Liver (tissue), 9 donors: ENCODE results near the gene AGA. TPM values are rescaled to one million over a fixed set of nuclear protein-coding genes. Genes with fewer than 3 reads are reported as not detected.

Experiments
- DNase-seq: peaks from one replicate; pipeline ENCODE4 v3.0.0-alpha.2; 2017; ENCODE audit warnings: low spot score
- H3K27ac ChIP-seq, 2 donors: one replicate each; pipeline ENCODE4 v1.7.0; 2013; ENCODE audit warnings: inconsistent platforms in 2 of 2, low read length in 2 of 2, control low read depth in 1 of 2, low read depth in 1 of 2, mild to moderate bottlenecking in 1 of 2
- H3K27me3 ChIP-seq, 4 donors: one replicate each; pipeline versions ENCODE4 v1.6.1 to v1.7.0; 2013; ENCODE audit warnings: low read length in 3 of 4, inconsistent platforms in 1 of 4, mild to moderate bottlenecking in 1 of 4, moderate library complexity in 1 of 4; ENCODE audit not compliant: control insufficient read depth in 4 of 4, insufficient read depth in 4 of 4
- H3K36me3 ChIP-seq, 4 donors: one replicate each; pipeline versions ENCODE4 v1.6.1 to v1.7.0; 2013; ENCODE audit warnings: low read length in 3 of 4, mild to moderate bottlenecking in 3 of 4, low read depth in 1 of 4, moderate library complexity in 1 of 4; ENCODE audit not compliant: control insufficient read depth in 4 of 4, insufficient read depth in 3 of 4
- H3K4me1 ChIP-seq, 4 donors: one replicate each; pipeline versions ENCODE4 v1.6.1 to v1.7.0; 2013; ENCODE audit warnings: low read length in 3 of 4, mild to moderate bottlenecking in 3 of 4, moderate library complexity in 1 of 4; ENCODE audit not compliant: control insufficient read depth in 4 of 4, insufficient read depth in 4 of 4
- H3K4me3 ChIP-seq, 3 donors: one replicate each; pipeline versions ENCODE4 v1.6.1 to v1.7.0; 2013; ENCODE audit warnings: low read length in 3 of 3, control low read depth in 1 of 3, low read depth in 1 of 3, mild to moderate bottlenecking in 1 of 3
- H3K9ac ChIP-seq, 2 donors: one replicate each; pipeline ENCODE4 v1.7.0; 2013; ENCODE audit warnings: low read length in 2 of 2, mild to moderate bottlenecking in 2 of 2, moderate library complexity in 2 of 2, control low read depth in 1 of 2, low read depth in 1 of 2
- H3K9me3 ChIP-seq, 4 donors: one replicate each; pipeline versions ENCODE4 v1.6.1 to v1.7.0; 2013; ENCODE audit warnings: low read length in 3 of 4; ENCODE audit not compliant: control insufficient read depth in 4 of 4
- EGR1 ChIP-seq, 2 donors: IDR thresholded peaks; 2 replicates each; pipeline ENCODE4 v1.6.1; 2016 to 2018; ENCODE audit warnings: antibody characterized with exemption in 2 of 2, low read depth in 2 of 2
- FOXA2 ChIP-seq: IDR thresholded peaks from 2 replicates; pipeline ENCODE4 v1.6.1; 2016; ENCODE audit warnings: antibody characterized with exemption
- HNF4G ChIP-seq: IDR thresholded peaks from 2 replicates; pipeline ENCODE4 v1.6.1; 2016; ENCODE audit warnings: antibody characterized with exemption
- JUND ChIP-seq, 2 donors: IDR thresholded peaks; 2 replicates each; pipeline ENCODE4 v1.6.1; 2016; ENCODE audit warnings: antibody characterized with exemption in 2 of 2
- MAX ChIP-seq: IDR thresholded peaks from 2 replicates; pipeline ENCODE4 v1.6.1; 2016; ENCODE audit warnings: antibody characterized with exemption
- NR2F2 ChIP-seq: IDR thresholded peaks from 2 replicates; pipeline ENCODE4 v1.6.1; 2016; ENCODE audit warnings: antibody characterized with exemption
- RAD21 ChIP-seq, 2 donors: IDR thresholded peaks; 2 replicates each; pipeline ENCODE4 v1.6.1; 2016; ENCODE audit warnings: antibody characterized with exemption in 2 of 2, mild to moderate bottlenecking in 2 of 2
- RXRA ChIP-seq, 2 donors: IDR thresholded peaks; 2 replicates each; pipeline ENCODE4 v1.6.1; 2017 to 2018; ENCODE audit warnings: antibody characterized with exemption in 2 of 2, mild to moderate bottlenecking in 1 of 2
- SP1 ChIP-seq: IDR thresholded peaks from 2 replicates; pipeline ENCODE4 v1.6.1; 2018; ENCODE audit warnings: antibody characterized with exemption, mild to moderate bottlenecking
- TAF1 ChIP-seq: conservative IDR thresholded peaks from 2 replicates; pipeline ENCODE4 v1.6.1; 2016; ENCODE audit warnings: antibody characterized with exemption, mild to moderate bottlenecking
- YY1 ChIP-seq: IDR thresholded peaks from 2 replicates; pipeline ENCODE4 v1.6.1; 2016; ENCODE audit warnings: antibody characterized with exemption, mild to moderate bottlenecking
- WGBS: extraction: QIAGEN DNeasy Blood & Tissue Kit; methylation state at CpG from one replicate; pipeline ENCODE4 v1.1.7; 2013; 5-methylcytosine and 5-hydroxymethylcytosine counted together
- polyA plus RNA-seq, 2 donors: library from polyadenylated mRNA; stranded (reverse) in 1 of 2; unstranded in 1 of 2; fragments of 200-250 nt in 1 of 2; fragments of >200 nt in 1 of 2; fragmentation: Nextera tagmentation in 1 of 2; extraction: Ambion mirVana in 1 of 2; gene quantifications; one replicate each; pipeline versions ENCODE4 v1.2.1 to v1.2.3, GENCODE V29; 2013 to 2015
- total RNA-seq, 2 donors: library from RNA; depleted of rRNA; stranded (reverse); fragments of >200 nt; gene quantifications; one replicate each; pipeline ENCODE4 v1.2.3, GENCODE V29; 2014
- TF ChIP-seq, protein P1 (sequence below): IDR thresholded peaks from 2 replicates; pipeline ENCODE4 v1.6.1; 2016; ENCODE audit warnings: antibody characterized with exemption
- TF ChIP-seq, protein P2 (sequence below): IDR thresholded peaks from 2 replicates; pipeline ENCODE4 v1.6.1; 2016; ENCODE audit warnings: antibody characterized with exemption
- TF ChIP-seq, protein P3 (sequence below): IDR thresholded peaks from 2 replicates; pipeline ENCODE4 v1.6.1; 2016; ENCODE audit warnings: antibody characterized with exemption, mild to moderate bottlenecking
- donor health status: healthy.
- donor health status: healthy.
- donor health status: healthy.
- donor health status: healthy.
- donor health status: healthy.

AGA gene
- total and polyA plus RNA-seq, 4 donors: 12.9 to 38.4 (median 35.6) TPM

GRCh38 chr4:177480795-177481194, 38.6 kb upstream of the AGA start:
- no peak overlapping the region for H3K4me3 ChIP-seq
- H3K4me1 ChIP-seq: no peaks in the 10 kb centered on the region
- H3K27ac ChIP-seq: no peak overlapping the region
- TF ChIP-seq RXRA (IDR thresholded peaks at IDR 0.05) (no peak), EGR1 (IDR thresholded peaks at IDR 0.05; ENCODE audit: low read depth in 2 of 2) (no peak)
- no peak overlapping the region for H3K9ac ChIP-seq
- H3K27me3 ChIP-seq: no peaks in the 10 kb centered on the region
- no peaks in the 10 kb centered on the region for H3K36me3 ChIP-seq
- WGBS: 95% methylated on average over 2 of the region's 2 CpGs
- H3K9me3 ChIP-seq: no peaks in the 10 kb centered on the region
- DNase-seq: no peak

GRCh38 chr4:177479063-177479462, 36.8 kb upstream of the AGA start:
- Histone ChIP-seq H3K9me3 (no peaks in the 10 kb centered on the region), H3K4me1 (no peaks in the 10 kb centered on the region), H3K4me3 (no peak overlapping the region), H3K27me3 (no peaks in the 10 kb centered on the region), H3K9ac (no peak overlapping the region), H3K27ac (no peak overlapping the region), H3K36me3 (no peaks in the 10 kb centered on the region)
- TF ChIP-seq RXRA (IDR thresholded peaks at IDR 0.05) (no peak), JUND (IDR thresholded peaks at IDR 0.05) (no peak), EGR1 (IDR thresholded peaks at IDR 0.05; ENCODE audit: low read depth in 2 of 2) (no peak), NR2F2 (no peak), HNF4G (no peak), YY1 (no peak)
- TF ChIP-seq, protein P1, sequence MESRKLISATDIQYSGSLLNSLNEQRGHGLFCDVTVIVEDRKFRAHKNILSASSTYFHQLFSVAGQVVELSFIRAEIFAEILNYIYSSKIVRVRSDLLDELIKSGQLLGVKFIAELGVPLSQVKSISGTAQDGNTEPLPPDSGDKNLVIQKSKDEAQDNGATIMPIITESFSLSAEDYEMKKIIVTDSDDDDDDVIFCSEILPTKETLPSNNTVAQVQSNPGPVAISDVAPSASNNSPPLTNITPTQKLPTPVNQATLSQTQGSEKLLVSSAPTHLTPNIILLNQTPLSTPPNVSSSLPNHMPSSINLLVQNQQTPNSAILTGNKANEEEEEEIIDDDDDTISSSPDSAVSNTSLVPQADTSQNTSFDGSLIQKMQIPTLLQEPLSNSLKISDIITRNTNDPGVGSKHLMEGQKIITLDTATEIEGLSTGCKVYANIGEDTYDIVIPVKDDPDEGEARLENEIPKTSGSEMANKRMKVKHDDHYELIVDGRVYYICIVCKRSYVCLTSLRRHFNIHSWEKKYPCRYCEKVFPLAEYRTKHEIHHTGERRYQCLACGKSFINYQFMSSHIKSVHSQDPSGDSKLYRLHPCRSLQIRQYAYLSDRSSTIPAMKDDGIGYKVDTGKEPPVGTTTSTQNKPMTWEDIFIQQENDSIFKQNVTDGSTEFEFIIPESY: no peak
- no peak for DNase-seq
- WGBS: 73% methylated on average over 4 of the region's 4 CpGs

GRCh38 chr4:177478496-177478895, 36.3 kb upstream of the AGA start:
- Histone ChIP-seq H3K4me3 (no peak overlapping the region), H3K36me3 (no peaks in the 10 kb centered on the region), H3K27ac (no peak overlapping the region), H3K9ac (no peak overlapping the region), H3K9me3 (no peaks in the 10 kb centered on the region), H3K4me1 (no peaks in the 10 kb centered on the region), H3K27me3 (no peaks in the 10 kb centered on the region)
- no peak for DNase-seq
- WGBS: 75% methylated on average over 2 of the region's 2 CpGs
- no peak for TF ChIP-seq SP1
- TF ChIP-seq FOXA2: no peak
- TF ChIP-seq, protein P1: no peak

DNA sequence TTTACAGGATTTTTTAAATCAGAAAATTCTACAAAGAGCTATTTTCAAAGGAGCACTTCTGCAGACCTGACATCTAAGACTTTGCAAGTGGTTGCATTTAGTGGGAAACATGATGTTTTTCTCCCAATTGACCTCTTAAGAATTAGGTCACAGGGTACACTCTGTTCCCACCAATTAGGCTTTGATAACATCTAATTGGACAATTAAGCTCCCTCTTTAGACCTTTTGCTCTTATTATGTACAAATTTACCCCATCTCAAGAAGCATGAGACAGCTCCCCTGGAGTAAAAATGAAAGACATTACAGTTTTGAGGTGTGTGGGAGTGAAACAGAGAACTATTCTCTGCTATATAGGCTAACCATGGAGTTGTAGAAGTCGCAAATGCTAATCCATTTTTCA, 31.8 kb upstream of the AGA start:
- no peak overlapping the region for H3K27ac ChIP-seq
- DNase-seq: no peak
- no peaks in the 10 kb centered on the region for H3K36me3 ChIP-seq
- TF ChIP-seq MAX (no peak), RAD21 (IDR thresholded peaks at IDR 0.05) (no peak), RXRA (IDR thresholded peaks at IDR 0.05) (no peak), TAF1 (no peak), HNF4G (no peak), YY1 (no peak), EGR1 (IDR thresholded peaks at IDR 0.05; ENCODE audit: low read depth in 2 of 2) (no peak), SP1 (no peak), FOXA2 (no peak), JUND (IDR thresholded peaks at IDR 0.05) (no peak)
- TF ChIP-seq, protein P2, sequence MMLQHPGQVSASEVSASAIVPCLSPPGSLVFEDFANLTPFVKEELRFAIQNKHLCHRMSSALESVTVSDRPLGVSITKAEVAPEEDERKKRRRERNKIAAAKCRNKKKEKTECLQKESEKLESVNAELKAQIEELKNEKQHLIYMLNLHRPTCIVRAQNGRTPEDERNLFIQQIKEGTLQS: no peak
- TF ChIP-seq, protein P3, sequence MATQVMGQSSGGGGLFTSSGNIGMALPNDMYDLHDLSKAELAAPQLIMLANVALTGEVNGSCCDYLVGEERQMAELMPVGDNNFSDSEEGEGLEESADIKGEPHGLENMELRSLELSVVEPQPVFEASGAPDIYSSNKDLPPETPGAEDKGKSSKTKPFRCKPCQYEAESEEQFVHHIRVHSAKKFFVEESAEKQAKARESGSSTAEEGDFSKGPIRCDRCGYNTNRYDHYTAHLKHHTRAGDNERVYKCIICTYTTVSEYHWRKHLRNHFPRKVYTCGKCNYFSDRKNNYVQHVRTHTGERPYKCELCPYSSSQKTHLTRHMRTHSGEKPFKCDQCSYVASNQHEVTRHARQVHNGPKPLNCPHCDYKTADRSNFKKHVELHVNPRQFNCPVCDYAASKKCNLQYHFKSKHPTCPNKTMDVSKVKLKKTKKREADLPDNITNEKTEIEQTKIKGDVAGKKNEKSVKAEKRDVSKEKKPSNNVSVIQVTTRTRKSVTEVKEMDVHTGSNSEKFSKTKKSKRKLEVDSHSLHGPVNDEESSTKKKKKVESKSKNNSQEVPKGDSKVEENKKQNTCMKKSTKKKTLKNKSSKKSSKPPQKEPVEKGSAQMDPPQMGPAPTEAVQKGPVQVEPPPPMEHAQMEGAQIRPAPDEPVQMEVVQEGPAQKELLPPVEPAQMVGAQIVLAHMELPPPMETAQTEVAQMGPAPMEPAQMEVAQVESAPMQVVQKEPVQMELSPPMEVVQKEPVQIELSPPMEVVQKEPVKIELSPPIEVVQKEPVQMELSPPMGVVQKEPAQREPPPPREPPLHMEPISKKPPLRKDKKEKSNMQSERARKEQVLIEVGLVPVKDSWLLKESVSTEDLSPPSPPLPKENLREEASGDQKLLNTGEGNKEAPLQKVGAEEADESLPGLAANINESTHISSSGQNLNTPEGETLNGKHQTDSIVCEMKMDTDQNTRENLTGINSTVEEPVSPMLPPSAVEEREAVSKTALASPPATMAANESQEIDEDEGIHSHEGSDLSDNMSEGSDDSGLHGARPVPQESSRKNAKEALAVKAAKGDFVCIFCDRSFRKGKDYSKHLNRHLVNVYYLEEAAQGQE: no peak
- H3K4me1 ChIP-seq: no peaks in the 10 kb centered on the region
- no peak overlapping the region for H3K9ac ChIP-seq
- H3K9me3 ChIP-seq: no peaks in the 10 kb centered on the region
- 92% methylated on average over 1 of the region's 1 CpG for WGBS
- H3K4me3 ChIP-seq: no peak overlapping the region
- no peaks in the 10 kb centered on the region for H3K27me3 ChIP-seq
